Activated naive CD4-positive, alpha-beta T cell treated with anti-CD3 and anti-CD28 coated beads, Interleukin-2, amount 50 U/mL, for 24 hours (primary cell): ENCODE results near the gene GPSM1.

Source experiments
- H3K27ac Mint-ChIP-seq: one replicate; pipeline ENCODE4 v1.8.0; 2021; ENCODE audit warnings: mild to moderate bottlenecking, mixed read lengths
- H3K27me3 Mint-ChIP-seq: one replicate; pipeline ENCODE4 v1.8.0; 2021; ENCODE audit warnings: mixed read lengths
- H3K36me3 Mint-ChIP-seq: one replicate; pipeline ENCODE4 v1.8.0; 2021; ENCODE audit warnings: mixed read lengths
- H3K4me1 Mint-ChIP-seq: one replicate; pipeline ENCODE4 v1.8.0; 2021; ENCODE audit warnings: mixed read lengths
- H3K4me3 Mint-ChIP-seq: one replicate; pipeline ENCODE4 v1.8.0; 2021; ENCODE audit warnings: mild to moderate bottlenecking, mixed read lengths
- H3K9me3 Mint-ChIP-seq: one replicate; pipeline ENCODE4 v1.8.0; 2021; ENCODE audit warnings: mixed read lengths

Gene GPSM1

GRCh38 chr9:136339173-136339957 is 12.0 kb downstream of the GPSM1 start:
- no peaks in the 10 kb centered on the region for H3K27me3 Mint-ChIP-seq
- no peak overlapping the region for H3K27ac Mint-ChIP-seq
- H3K4me1 Mint-ChIP-seq = no peaks in the 10 kb centered on the region
- H3K4me3 Mint-ChIP-seq = no peak overlapping the region
- H3K36me3 Mint-ChIP-seq = no peaks in the 10 kb centered on the region
- no peaks in the 10 kb centered on the region for H3K9me3 Mint-ChIP-seq

GRCh38 chr9:136339958-136340310 is 12.6 kb downstream of the GPSM1 start:
- Mint-ChIP-seq H3K4me1 (no peaks in the 10 kb centered on the region), H3K4me3 (no peak overlapping the region), H3K27ac (no peak overlapping the region), H3K36me3 (no peaks in the 10 kb centered on the region), H3K9me3 (no peaks in the 10 kb centered on the region), H3K27me3 (no peaks in the 10 kb centered on the region)

GRCh38 chr9:136340356-136341041 is 13.2 kb downstream of the GPSM1 start:
- Mint-ChIP-seq H3K4me3 (no peak overlapping the region), H3K4me1 (no peaks in the 10 kb centered on the region), H3K9me3 (no peaks in the 10 kb centered on the region), H3K27me3 (no peaks in the 10 kb centered on the region), H3K27ac (no peak overlapping the region), H3K36me3 (no peaks in the 10 kb centered on the region)

GRCh38 chr9:136341042-136341655 is 13.8 kb downstream of the GPSM1 start:
- Mint-ChIP-seq H3K36me3 (no peaks in the 10 kb centered on the region), H3K9me3 (no peaks in the 10 kb centered on the region), H3K4me1 (no peaks in the 10 kb centered on the region), H3K27me3 (no peaks in the 10 kb centered on the region), H3K4me3 (no peak overlapping the region), H3K27ac (no peak overlapping the region)

- H3K36me3 Mint-ChIP-seq = no peaks in the 10 kb centered on the region
- no peak overlapping the region for H3K27ac Mint-ChIP-seq
- H3K4me1 Mint-ChIP-seq = no peaks in the 10 kb centered on the region
- no peaks in the 10 kb centered on the region for H3K9me3 Mint-ChIP-seq
- H3K4me3 Mint-ChIP-seq = no peak overlapping the region
- H3K27me3 Mint-ChIP-seq = no peaks in the 10 kb centered on the region
Observed at GRCh38 chr9:136341769-136342168, 14.4 kb downstream of the GPSM1 start.

GRCh38 chr9:136342181-136343120 is 15.1 kb downstream of the GPSM1 start:
- H3K4me1 Mint-ChIP-seq = no peaks in the 10 kb centered on the region
- no peak overlapping the region for H3K27ac Mint-ChIP-seq
- no peak overlapping the region for H3K4me3 Mint-ChIP-seq

GRCh38 chr9:136343121-136343883 is 16.0 kb downstream of the GPSM1 start:
- no peaks in the 10 kb centered on the region for H3K36me3 Mint-ChIP-seq
- no peaks in the 10 kb centered on the region for H3K9me3 Mint-ChIP-seq
- H3K27ac Mint-ChIP-seq = no peak overlapping the region
- H3K4me3 Mint-ChIP-seq = no peak overlapping the region
- no peaks in the 10 kb centered on the region for H3K4me1 Mint-ChIP-seq
- no peaks in the 10 kb centered on the region for H3K27me3 Mint-ChIP-seq

More at GRCh38 chr9:136342181-136343120, 15.1 kb downstream of the GPSM1 start:
- no peaks in the 10 kb centered on the region for H3K36me3 Mint-ChIP-seq
- H3K27me3 Mint-ChIP-seq = no peaks in the 10 kb centered on the region
- no peaks in the 10 kb centered on the region for H3K9me3 Mint-ChIP-seq

- Mint-ChIP-seq H3K4me1 (no peaks in the 10 kb centered on the region), H3K36me3 (no peaks in the 10 kb centered on the region), H3K9me3 (no peaks in the 10 kb centered on the region), H3K27ac (no peak overlapping the region), H3K27me3 (no peaks in the 10 kb centered on the region), H3K4me3 (no peak overlapping the region)
Observed at GRCh38 chr9:136343884-136344269, 16.5 kb downstream of the GPSM1 start.

GRCh38 chr9:136344544-136345280 is 17.4 kb downstream of the GPSM1 start:
- no peaks in the 10 kb centered on the region for H3K27me3 Mint-ChIP-seq
- H3K4me3 Mint-ChIP-seq = no peak overlapping the region
- no peak overlapping the region for H3K27ac Mint-ChIP-seq
- H3K4me1 Mint-ChIP-seq = no peaks in the 10 kb centered on the region
- H3K36me3 Mint-ChIP-seq = no peaks in the 10 kb centered on the region
- H3K9me3 Mint-ChIP-seq = no peaks in the 10 kb centered on the region

GRCh38 chr9:136345281-136346156 is 18.2 kb downstream of the GPSM1 start:
- Mint-ChIP-seq H3K4me1 (no peaks in the 10 kb centered on the region), H3K36me3 (no peaks in the 10 kb centered on the region), H3K27me3 (no peaks in the 10 kb centered on the region), H3K27ac (no peak overlapping the region), H3K4me3 (no peak overlapping the region), H3K9me3 (no peaks in the 10 kb centered on the region)

- H3K27me3 Mint-ChIP-seq = no peaks in the 10 kb centered on the region
- H3K27ac Mint-ChIP-seq = no peak overlapping the region
- H3K4me1 Mint-ChIP-seq = no peaks in the 10 kb centered on the region
- no peaks in the 10 kb centered on the region for H3K9me3 Mint-ChIP-seq
- H3K4me3 Mint-ChIP-seq = no peak overlapping the region
- H3K36me3 Mint-ChIP-seq = no peaks in the 10 kb centered on the region
Observed at GRCh38 chr9:136346157-136346481, 18.8 kb downstream of the GPSM1 start.

GRCh38 chr9:136346927-136347465 is 19.7 kb downstream of the GPSM1 start:
- no peak overlapping the region for H3K4me3 Mint-ChIP-seq
- H3K27ac Mint-ChIP-seq = no peak overlapping the region
- H3K4me1 Mint-ChIP-seq = no peaks in the 10 kb centered on the region
- H3K9me3 Mint-ChIP-seq = no peaks in the 10 kb centered on the region
- H3K36me3 Mint-ChIP-seq = no peaks in the 10 kb centered on the region
- H3K27me3 Mint-ChIP-seq = no peaks in the 10 kb centered on the region

- no peak overlapping the region for H3K27ac Mint-ChIP-seq
- no peaks in the 10 kb centered on the region for H3K36me3 Mint-ChIP-seq
- no peaks in the 10 kb centered on the region for H3K4me1 Mint-ChIP-seq
- H3K27me3 Mint-ChIP-seq = no peaks in the 10 kb centered on the region
- H3K4me3 Mint-ChIP-seq = no peak overlapping the region
- no peaks in the 10 kb centered on the region for H3K9me3 Mint-ChIP-seq
Observed at GRCh38 chr9:136347472-136348256, 20.3 kb downstream of the GPSM1 start.
